HEK293 (cell line): ENCODE results near the gene NAV1.
A peak's percentile ranks its signal among the peaks of the same experiment; 100 is the strongest.

Experiments used
- CTCF ChIA-PET: fragments of 350-600 bp; formaldehyde crosslinking; extraction: SDS; loops from one replicate; lab custom pipeline; 2021; ENCODE audit warnings: antibody characterized with exemption; lab: Yijun Ruan, JAX
- POLR2A ChIA-PET: fragments of 300-600 bp; formaldehyde crosslinking; extraction: SDS; loops from one replicate; lab custom pipeline; 2020; ENCODE audit warnings: antibody characterized with exemption, inconsistent platforms; lab: Yijun Ruan, JAX
- H3K27ac ChIP-seq: fragments of 200-500 bp; sonication (Bioruptor generic); 2 replicates; pipeline ENCODE4 v1.5.1; 2014; ENCODE audit warnings: low read depth, low read length, control low read depth, inconsistent platforms; ENCODE audit errors: extremely low read depth
- H3K36me3 ChIP-seq, 2 experiments: fragments of 200-500 bp in 1 of 2; sonication (Bioruptor generic) in 1 of 2; 1 replicate in 1 of 2; 2 replicates in 1 of 2; pipeline ENCODE4 v1.5.1; 2014 to 2017; ENCODE audit warnings: inconsistent platforms in 2 of 2, low read length in 2 of 2; ENCODE audit not compliant: control insufficient read depth in 2 of 2, insufficient read depth in 1 of 2
- H3K4me1 ChIP-seq: fragments of 200-500 bp; sonication (Bioruptor generic); 2 replicates; pipeline ENCODE4 v1.5.1; 2014; ENCODE audit warnings: mild to moderate bottlenecking, low read length, inconsistent platforms; ENCODE audit not compliant: control insufficient read depth, insufficient read depth
- H3K4me3 ChIP-seq: 2 replicates; pipeline ENCODE4 v1.5.1; 2011; ENCODE audit warnings: low read depth, mild to moderate bottlenecking, control low read depth, low read length, moderate library complexity
- H3K9me3 ChIP-seq: fragments of 200-500 bp; sonication (Bioruptor generic); 2 replicates; pipeline ENCODE4 v1.5.1; 2014; ENCODE audit warnings: low read depth, low read length, inconsistent platforms; ENCODE audit not compliant: control insufficient read depth, insufficient read depth
- CTCF ChIP-seq: fragments of 450-650 bp; formaldehyde crosslinking; IDR thresholded peaks from 2 replicates; pipeline ENCODE4 v1.5.1; 2016; ENCODE audit warnings: missing biosample characterization, missing genetic modification characterization
- KLF7 ChIP-seq: fragments of 450-650 bp; formaldehyde crosslinking; IDR thresholded peaks from 2 replicates; pipeline ENCODE4 v1.5.1; 2016; ENCODE audit warnings: missing biosample characterization, missing genetic modification characterization, borderline replicate concordance
- MYNN ChIP-seq: fragments of 450-650 bp; formaldehyde crosslinking; IDR thresholded peaks from 2 replicates; pipeline ENCODE4 v1.5.1; 2016; ENCODE audit warnings: missing biosample characterization, missing genetic modification characterization, borderline replicate concordance
- OVOL3 ChIP-seq: fragments of 450-650 bp; formaldehyde crosslinking; IDR thresholded peaks from 2 replicates; pipeline ENCODE4 v1.5.1; 2016; ENCODE audit warnings: missing biosample characterization, missing genetic modification characterization
- REPIN1 ChIP-seq: fragments of 450-650 bp; formaldehyde crosslinking; IDR thresholded peaks from 2 replicates; pipeline ENCODE4 v1.5.1; 2017; ENCODE audit warnings: missing biosample characterization, missing genetic modification characterization, low read depth
- TCF7L2 ChIP-seq: IDR thresholded peaks from 2 replicates; pipeline ENCODE4 v1.6.1; 2011; ENCODE audit warnings: low read depth, mild to moderate bottlenecking, inconsistent platforms, low read length, moderate library complexity, borderline replicate concordance
- ZBTB8A ChIP-seq: fragments of 450-650 bp; formaldehyde crosslinking; IDR thresholded peaks from 2 replicates; pipeline ENCODE4 v1.5.1; 2016; ENCODE audit warnings: missing biosample characterization, missing genetic modification characterization
- ZFP37 ChIP-seq: fragments of 450-650 bp; formaldehyde crosslinking; IDR thresholded peaks from 2 replicates; pipeline ENCODE4 v1.5.1; 2016; ENCODE audit warnings: missing biosample characterization, missing genetic modification characterization
- ZNF138 ChIP-seq: fragments of 450-650 bp; formaldehyde crosslinking; IDR thresholded peaks from 2 replicates; pipeline ENCODE4 v1.5.1; 2016; ENCODE audit warnings: missing biosample characterization, missing genetic modification characterization, borderline replicate concordance
- ZNF146 ChIP-seq: fragments of 450-650 bp; formaldehyde crosslinking; IDR thresholded peaks from 2 replicates; pipeline ENCODE4 v1.5.1; 2016; ENCODE audit warnings: missing biosample characterization, missing genetic modification characterization
- ZNF19 ChIP-seq: fragments of 450-650 bp; formaldehyde crosslinking; IDR thresholded peaks from 2 replicates; pipeline ENCODE4; 2016; ENCODE audit warnings: missing biosample characterization, missing genetic modification characterization, low read depth
- ZNF2 ChIP-seq: fragments of 450-650 bp; formaldehyde crosslinking; IDR thresholded peaks from 2 replicates; pipeline ENCODE4 v1.5.1; 2016; ENCODE audit warnings: missing biosample characterization, missing genetic modification characterization
- ZNF211 ChIP-seq: fragments of 450-650 bp; formaldehyde crosslinking; IDR thresholded peaks from 2 replicates; pipeline ENCODE4 v1.5.1; 2016; ENCODE audit warnings: low read depth, missing biosample characterization, missing genetic modification characterization
- ZNF362 ChIP-seq: fragments of 450-650 bp; formaldehyde crosslinking; IDR thresholded peaks from 2 replicates; pipeline ENCODE4 v1.5.1; 2016; ENCODE audit warnings: missing biosample characterization, missing genetic modification characterization
- ZNF366 ChIP-seq: fragments of 450-650 bp; formaldehyde crosslinking; conservative IDR thresholded peaks from 2 replicates; pipeline ENCODE4 v1.5.1; 2016; ENCODE audit warnings: missing biosample characterization, missing genetic modification characterization
- ZNF391 ChIP-seq: fragments of 450-650 bp; formaldehyde crosslinking; IDR thresholded peaks from 2 replicates; pipeline ENCODE4 v1.5.1; 2016; ENCODE audit warnings: low read depth, missing biosample characterization, missing genetic modification characterization, borderline replicate concordance
- ZNF558 ChIP-seq: fragments of 450-650 bp; formaldehyde crosslinking; IDR thresholded peaks from 2 replicates; pipeline ENCODE4 v1.5.1; 2016; ENCODE audit warnings: missing biosample characterization, missing genetic modification characterization
- ZNF580 ChIP-seq: fragments of 450-650 bp; formaldehyde crosslinking; IDR thresholded peaks from 2 replicates; pipeline ENCODE4 v1.5.1; 2016; ENCODE audit warnings: missing biosample characterization, missing genetic modification characterization
- ZNF585B ChIP-seq: fragments of 450-650 bp; formaldehyde crosslinking; IDR thresholded peaks from 2 replicates; pipeline ENCODE4 v1.5.1; 2016; ENCODE audit warnings: missing biosample characterization, missing genetic modification characterization
- ZNF596 ChIP-seq: fragments of 450-650 bp; IDR thresholded peaks from 2 replicates; pipeline ENCODE4 v1.5.0; 2018; ENCODE audit warnings: missing biosample characterization, mild to moderate bottlenecking, missing genetic modification characterization, moderate library complexity
- ZNF692 ChIP-seq: fragments of 450-650 bp; formaldehyde crosslinking; IDR thresholded peaks from 2 replicates; pipeline ENCODE4 v1.5.1; 2016; ENCODE audit warnings: missing biosample characterization, missing genetic modification characterization
- ZNF704 ChIP-seq: fragments of 450-650 bp; formaldehyde crosslinking; IDR thresholded peaks from 2 replicates; pipeline ENCODE4 v1.5.1; 2016; ENCODE audit warnings: missing biosample characterization, missing genetic modification characterization
- ZNF707 ChIP-seq: fragments of 450-650 bp; formaldehyde crosslinking; IDR thresholded peaks from 2 replicates; pipeline ENCODE4 v1.5.1; 2016; ENCODE audit warnings: missing biosample characterization, missing genetic modification characterization
- ZSCAN23 ChIP-seq: fragments of 450-650 bp; formaldehyde crosslinking; IDR thresholded peaks from 2 replicates; pipeline ENCODE4 v1.5.1; 2016; ENCODE audit warnings: missing biosample characterization, missing genetic modification characterization

The NAV1 gene

GRCh38 chr1:201525193-201525778 lies 13.6 kb upstream of the NAV1 start:
- H3K4me3 ChIP-seq: no peak overlapping the region
- TF ChIP-seq MYNN (no peak), ZNF211 (tag by site-specific recombination) (no peak), ZNF391 (tag by site-specific recombination) (no peak), ZNF366 (tag by site-specific recombination) (0 out of 2 replicates have a peak, but pooled peaks have one; percentile 32), KLF7 (tag by site-specific recombination) (no peak), ZNF362 (tag by site-specific recombination) (peak; percentile 57; the same call in 1 of the 2 replicates), ZNF138 (tag by site-specific recombination) (no peak), REPIN1 (tag by site-specific recombination) (no peak), ZNF558 (no peak), ZBTB8A (tag by site-specific recombination) (no peak), ZNF704 (tag by site-specific recombination) (no peak), ZSCAN23 (tag by site-specific recombination) (no peak), ZNF19 (tag by site-specific recombination) (no peak), ZFP37 (tag by site-specific recombination) (0 out of 2 replicates have a peak, but pooled peaks have one; percentile 31)
- POLR2A ChIA-PET: no interaction called here
- H3K36me3 ChIP-seq: no peaks in the 10 kb centered on the region
- CTCF ChIA-PET: interaction anchor here (0.6 to 1.6 kb wide), 8 partner anchors 9 to 554 kb away, joined by 3 to 10 read pairs (median 4); no protein-coding TSS in a partner anchor
- no peak overlapping the region for H3K27ac ChIP-seq
- no peaks in the 10 kb centered on the region for H3K4me1 ChIP-seq
- no peaks in the 10 kb centered on the region for H3K9me3 ChIP-seq

- no peak overlapping the region for H3K4me3 ChIP-seq
- H3K9me3 ChIP-seq: no peaks in the 10 kb centered on the region
- H3K27ac ChIP-seq: no peak overlapping the region
- CTCF ChIA-PET: interaction anchor here (0.6 to 1.3 kb wide), 3 partner anchors 16 to 220 kb away, joined by 3 to 5 read pairs (median 5); no protein-coding TSS in a partner anchor
- H3K36me3 ChIP-seq: no peaks in the 10 kb centered on the region
- POLR2A ChIA-PET: interaction anchor here (0.6 kb wide), 1 partner anchor 45 kb away, joined by 3 read pairs; no protein-coding TSS in a partner anchor
- peak; percentile 51; the same call in 1 of the 2 replicates for TF ChIP-seq ZNF580 (tag by site-specific recombination)
- TF ChIP-seq ZNF146 (tag by site-specific recombination): peak; percentile 66
- no peak for TF ChIP-seq ZNF585B (tag by site-specific recombination)
- no peaks in the 10 kb centered on the region for H3K4me1 ChIP-seq
These were observed 11.0 kb upstream of the NAV1 start for GRCh38 chr1:201527879-201528278.

- Histone ChIP-seq H3K4me3 (no peak overlapping the region), H3K4me1 (no peaks in the 10 kb centered on the region), H3K27ac (no peak overlapping the region), H3K36me3 (no peaks in the 10 kb centered on the region), H3K9me3 (no peaks in the 10 kb centered on the region)
- ChIA-PET POLR2A (no interaction called here), CTCF (interaction anchor here (0.6 to 7.2 kb wide), 11 partner anchors 11 to 221 kb away, joined by 3 to 48 read pairs (median 5); no protein-coding TSS in a partner anchor)
- no peak for TF ChIP-seq KLF7 (tag by site-specific recombination)
- TF ChIP-seq ZNF707: no peak
- no peak for TF ChIP-seq CTCF
- TF ChIP-seq ZNF2: no peak
- TF ChIP-seq ZNF692: no peak
- TF ChIP-seq ZNF596 (tag by site-specific recombination): 0 out of 2 replicates have a peak, but pooled peaks have one; percentile 36
- TF ChIP-seq ZNF366 (tag by site-specific recombination): 0 out of 2 replicates have a peak, but pooled peaks have one; percentile 15
- TF ChIP-seq TCF7L2: no peak
- TF ChIP-seq OVOL3 (tag by site-specific recombination): no peak
These were observed 10.2 kb upstream of the NAV1 start for GRCh38 chr1:201528631-201529252.
